ENCODE measurements around the gene CAPS2. TPM values are rescaled to one million over a fixed set of nuclear protein-coding genes. Genes with fewer than 3 reads are reported as not detected.

CAPS2 gene
- total and polyA plus RNA-seq, 2 donors, result 3.7 to 17.2 TPM

Other genes with a start within 250 kb of the CAPS2 start
- 0.32 TPM for gene KCNC2, start 120.5 kb downstream of the CAPS2 start, total RNA-seq
- not detected for gene KCNC2, start 120.5 kb downstream of the CAPS2 start, polyA plus RNA-seq
- gene GLIPR1L1, start 4.3 kb upstream of the CAPS2 start, total RNA-seq, result not detected
- not detected for gene GLIPR1L1, start 4.3 kb upstream of the CAPS2 start, polyA plus RNA-seq
- 2.4 TPM for gene GLIPR1L2, start 60.8 kb upstream of the CAPS2 start, total RNA-seq
- gene GLIPR1L2, start 60.8 kb upstream of the CAPS2 start, polyA plus RNA-seq, result 3.2 TPM
- gene GLIPR1, start 150.4 kb upstream of the CAPS2 start, total RNA-seq, result 23.3 TPM
- 21.8 TPM for gene GLIPR1, start 150.4 kb upstream of the CAPS2 start, polyA plus RNA-seq
- gene KRR1, start 181.3 kb upstream of the CAPS2 start, total RNA-seq, result 71.6 TPM
- 22.4 TPM for gene KRR1, start 181.3 kb upstream of the CAPS2 start, polyA plus RNA-seq